SK-N-SH treated with all-trans-retinoic acid at 6 μM for 48 hours (cell line): Measurements from ENCODE around the gene DNAJC10.

Experiments used
- ATAC-seq: fragments of 200-7000 bp; cut with Tn5 transposase; 3 replicates; pipeline ENCODE4 v1.9.1; 2020; ENCODE audit warnings: mild to moderate bottlenecking, moderate library complexity
- BACH2 ChIP-seq: fragments of 250-450 bp; sonication (Bioruptor Pico); IDR thresholded peaks from 2 replicates; pipeline ENCODE4 v1.9.0; 2021; ENCODE audit warnings: mild to moderate bottlenecking, borderline replicate concordance
- CSDC2 ChIP-seq: fragments of 250-450 bp; sonication (Bioruptor Pico); IDR thresholded peaks from 2 replicates; pipeline ENCODE4 v1.5.0; 2020; ENCODE audit warnings: mild to moderate bottlenecking, moderate library complexity
- CSRNP3 ChIP-seq: fragments of 250-450 bp; sonication (Bioruptor Pico); IDR thresholded peaks from 2 replicates; pipeline ENCODE4 v1.5.1; 2021; ENCODE audit warnings: mild to moderate bottlenecking, moderate library complexity
- ISL1 ChIP-seq: fragments of 250-450 bp; sonication (Bioruptor Pico); IDR thresholded peaks from 2 replicates; pipeline ENCODE4 v2.1.2; 2022; ENCODE audit warnings: mild to moderate bottlenecking, moderate library complexity
- OSR1 ChIP-seq: fragments of 250-450 bp; sonication (Bioruptor Pico); IDR thresholded peaks from 2 replicates; pipeline ENCODE4 v1.8.0; 2022; ENCODE audit warnings: moderate library complexity, mild to moderate bottlenecking, inconsistent platforms
- PATZ1 ChIP-seq: fragments of 250-450 bp; sonication (Bioruptor Pico); IDR thresholded peaks from 2 replicates; pipeline ENCODE4 v1.8.0; 2020; ENCODE audit warnings: mild to moderate bottlenecking, moderate library complexity, borderline replicate concordance
- POU6F1 ChIP-seq: fragments of 250-450 bp; sonication (Bioruptor Pico); IDR thresholded peaks from 2 replicates; pipeline ENCODE4 v1.8.0; 2021; ENCODE audit warnings: low read depth, mild to moderate bottlenecking, moderate library complexity, borderline replicate concordance
- PPARA ChIP-seq: fragments of 250-450 bp; sonication (Bioruptor Pico); IDR thresholded peaks from 2 replicates; pipeline ENCODE4 v1.5.0; 2020; ENCODE audit warnings: mild to moderate bottlenecking, borderline replicate concordance
- RARB ChIP-seq: fragments of 250-450 bp; sonication (Bioruptor Pico); IDR thresholded peaks from 2 replicates; pipeline ENCODE4 v1.8.0; 2021; ENCODE audit warnings: mild to moderate bottlenecking, moderate library complexity
- SNAI2 ChIP-seq: fragments of 250-450 bp; sonication (Bioruptor Pico); IDR thresholded peaks from 2 replicates; pipeline ENCODE4 v1.5.0; 2020; ENCODE audit warnings: mild to moderate bottlenecking, moderate library complexity
- TCF4 ChIP-seq: fragments of 250-450 bp; sonication (Bioruptor Pico); IDR thresholded peaks from 2 replicates; pipeline ENCODE4 v1.8.0; 2021; ENCODE audit warnings: mild to moderate bottlenecking, moderate library complexity, borderline replicate concordance
- ZFP3 ChIP-seq: fragments of 250-450 bp; sonication (Bioruptor Pico); IDR thresholded peaks from 2 replicates; pipeline ENCODE4 v1.5.0; 2020; ENCODE audit warnings: mild to moderate bottlenecking, moderate library complexity
- ZFP30 ChIP-seq: fragments of 450-650 bp; formaldehyde crosslinking; IDR thresholded peaks from 2 replicates; pipeline ENCODE4 v1.5.0; 2022; ENCODE audit warnings: mild to moderate bottlenecking, moderate library complexity
- ZNF565 ChIP-seq: fragments of 450-650 bp; formaldehyde crosslinking; conservative IDR thresholded peaks from 2 replicates; pipeline ENCODE4 v1.5.0; 2020; ENCODE audit warnings: low read depth, mild to moderate bottlenecking, moderate library complexity
- ZNF8 ChIP-seq: fragments of 450-650 bp; formaldehyde crosslinking; IDR thresholded peaks from 2 replicates; pipeline ENCODE4 v1.5.0; 2020; ENCODE audit warnings: mild to moderate bottlenecking, moderate library complexity
- TF ChIP-seq, protein P1 (sequence below): fragments of 250-450 bp; sonication (Bioruptor Pico); IDR thresholded peaks from 2 replicates; pipeline ENCODE4 v1.5.0; 2020; ENCODE audit warnings: mild to moderate bottlenecking, moderate library complexity
- TF ChIP-seq, protein P2 (sequence below): fragments of 250-450 bp; sonication (Bioruptor Pico); IDR thresholded peaks from 2 replicates; pipeline ENCODE4 v1.5.1; 2020; ENCODE audit warnings: low read depth, mild to moderate bottlenecking, moderate library complexity

DNAJC10 gene

GRCh38 chr2:182826064-182826463, 110.0 kb downstream of the DNAJC10 start:
- TF ChIP-seq ZNF565 (no peak), BACH2 (no peak), PATZ1 (CRISPR knock-in tag) (no peak), CSRNP3 (CRISPR knock-in tag) (no peak), TCF4 (CRISPR knock-in tag) (no peak), ISL1 (CRISPR knock-in tag) (peak; percentile 42; the same call in 1 of the 2 replicates), OSR1 (no peak)
- TF ChIP-seq, protein P1, sequence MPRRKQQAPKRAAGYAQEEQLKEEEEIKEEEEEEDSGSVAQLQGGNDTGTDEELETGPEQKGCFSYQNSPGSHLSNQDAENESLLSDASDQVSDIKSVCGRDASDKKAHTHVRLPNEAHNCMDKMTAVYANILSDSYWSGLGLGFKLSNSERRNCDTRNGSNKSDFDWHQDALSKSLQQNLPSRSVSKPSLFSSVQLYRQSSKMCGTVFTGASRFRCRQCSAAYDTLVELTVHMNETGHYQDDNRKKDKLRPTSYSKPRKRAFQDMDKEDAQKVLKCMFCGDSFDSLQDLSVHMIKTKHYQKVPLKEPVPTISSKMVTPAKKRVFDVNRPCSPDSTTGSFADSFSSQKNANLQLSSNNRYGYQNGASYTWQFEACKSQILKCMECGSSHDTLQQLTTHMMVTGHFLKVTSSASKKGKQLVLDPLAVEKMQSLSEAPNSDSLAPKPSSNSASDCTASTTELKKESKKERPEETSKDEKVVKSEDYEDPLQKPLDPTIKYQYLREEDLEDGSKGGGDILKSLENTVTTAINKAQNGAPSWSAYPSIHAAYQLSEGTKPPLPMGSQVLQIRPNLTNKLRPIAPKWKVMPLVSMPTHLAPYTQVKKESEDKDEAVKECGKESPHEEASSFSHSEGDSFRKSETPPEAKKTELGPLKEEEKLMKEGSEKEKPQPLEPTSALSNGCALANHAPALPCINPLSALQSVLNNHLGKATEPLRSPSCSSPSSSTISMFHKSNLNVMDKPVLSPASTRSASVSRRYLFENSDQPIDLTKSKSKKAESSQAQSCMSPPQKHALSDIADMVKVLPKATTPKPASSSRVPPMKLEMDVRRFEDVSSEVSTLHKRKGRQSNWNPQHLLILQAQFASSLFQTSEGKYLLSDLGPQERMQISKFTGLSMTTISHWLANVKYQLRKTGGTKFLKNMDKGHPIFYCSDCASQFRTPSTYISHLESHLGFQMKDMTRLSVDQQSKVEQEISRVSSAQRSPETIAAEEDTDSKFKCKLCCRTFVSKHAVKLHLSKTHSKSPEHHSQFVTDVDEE (CRISPR knock-in tag): no peak

DNA sequence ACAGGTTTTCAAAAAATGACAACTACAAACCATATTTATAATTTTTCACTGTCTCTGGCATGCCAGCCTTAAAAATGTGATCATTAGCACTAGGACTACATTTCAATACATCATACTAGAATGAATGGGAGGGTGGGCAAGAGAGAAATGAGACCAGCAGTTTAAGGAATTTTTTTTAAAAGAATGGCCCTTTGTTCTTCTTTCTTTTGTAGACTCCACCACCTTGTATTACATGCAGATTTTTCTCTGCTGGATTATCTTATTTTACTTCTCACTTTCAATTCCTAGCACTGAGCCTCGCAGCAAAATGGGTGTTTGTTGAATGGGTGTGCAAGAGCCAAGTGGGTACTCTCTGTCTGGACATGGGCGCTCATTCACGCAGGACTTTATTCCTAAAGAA, 110.4 kb downstream of the DNAJC10 start:
- TF ChIP-seq SNAI2: no peak
- no peak for TF ChIP-seq RARB
- TF ChIP-seq PATZ1 (CRISPR knock-in tag): no peak
- no peak for TF ChIP-seq POU6F1
- TF ChIP-seq CSRNP3 (CRISPR knock-in tag): no peak
- no peak for TF ChIP-seq ZFP3 (CRISPR knock-in tag)
- TF ChIP-seq TCF4 (CRISPR knock-in tag): no peak
- TF ChIP-seq CSDC2 (CRISPR knock-in tag): no peak
- TF ChIP-seq, protein P2, sequence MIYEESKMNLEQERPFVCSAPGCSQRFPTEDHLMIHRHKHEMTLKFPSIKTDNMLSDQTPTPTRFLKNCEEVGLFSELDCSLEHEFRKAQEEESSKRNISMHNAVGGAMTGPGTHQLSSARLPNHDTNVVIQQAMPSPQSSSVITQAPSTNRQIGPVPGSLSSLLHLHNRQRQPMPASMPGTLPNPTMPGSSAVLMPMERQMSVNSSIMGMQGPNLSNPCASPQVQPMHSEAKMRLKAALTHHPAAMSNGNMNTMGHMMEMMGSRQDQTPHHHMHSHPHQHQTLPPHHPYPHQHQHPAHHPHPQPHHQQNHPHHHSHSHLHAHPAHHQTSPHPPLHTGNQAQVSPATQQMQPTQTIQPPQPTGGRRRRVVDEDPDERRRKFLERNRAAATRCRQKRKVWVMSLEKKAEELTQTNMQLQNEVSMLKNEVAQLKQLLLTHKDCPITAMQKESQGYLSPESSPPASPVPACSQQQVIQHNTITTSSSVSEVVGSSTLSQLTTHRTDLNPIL (CRISPR knock-in tag): no peak
- TF ChIP-seq ZFP30: no peak
- TF ChIP-seq ZNF565: no peak
- TF ChIP-seq ISL1 (CRISPR knock-in tag): no peak
- no peak for TF ChIP-seq PPARA
- TF ChIP-seq ZNF8: no peak
- ATAC-seq: no peak

More at GRCh38 chr2:182826064-182826463, 110.0 kb downstream of the DNAJC10 start:
- no peak for ATAC-seq
